GM12875 (cell line): ENCODE results near the gene CS.

Experiments
- H3K4me3 ChIP-seq: one replicate; pipeline ENCODE4 v1.5.1; 2011; ENCODE audit warnings: low read depth, low read length, control low read depth
- CTCF ChIP-seq: IDR thresholded peaks from 2 replicates; pipeline ENCODE4 v1.5.1; 2011; ENCODE audit warnings: low read depth, mild to moderate bottlenecking, control low read depth, inconsistent platforms, low read length, moderate library complexity, borderline replicate concordance; ENCODE audit not compliant: insufficient read depth

CS gene

GRCh38 chr12:56230432-56231183, 69.5 kb downstream of the CS start:
- no peak for TF ChIP-seq CTCF
- no peak overlapping the region for H3K4me3 ChIP-seq

- TF ChIP-seq CTCF: no peak
Observed at GRCh38 chr12:56229916-56230431, 70.2 kb downstream of the CS start, which contains the start of gene SLC39A5. TSS of gene SLC39A5 (plus strand) at chr12:56230051. CDS start at chr12:56231275, 1,224 bp downstream.

GRCh38 chr12:56229082-56229481, 71.0 kb downstream of the CS start:
- no peak for TF ChIP-seq CTCF
- H3K4me3 ChIP-seq: no peak overlapping the region

More at GRCh38 chr12:56229916-56230431, 70.2 kb downstream of the CS start, which contains the start of gene SLC39A5:
- no peak within 1 kb of the TSS for H3K4me3 ChIP-seq

GRCh38 chr12:56224954-56225353, 75.2 kb downstream of the CS start:
- TF ChIP-seq CTCF: no peak
- H3K4me3 ChIP-seq: peak overlapping the region; percentile 82

- peak within 1 kb of the TSS; percentile 82 for H3K4me3 ChIP-seq
- peak; percentile 95 for TF ChIP-seq CTCF
Observed at GRCh38 chr12:56224102-56224701, 75.9 kb downstream of the CS start, which contains the start of gene NABP2. TSS of gene NABP2 (plus strand) at chr12:56224342. CDS start at chr12:56224857, 515 bp downstream.

- no peak for TF ChIP-seq CTCF
- no peak overlapping the region for H3K4me3 ChIP-seq
Observed at GRCh38 chr12:56223571-56224101, 76.5 kb downstream of the CS start.
